Left renal cortex interstitium (tissue), 4 donors: ENCODE measurements around the gene SLCO2A1. TPM values are rescaled to one million over a fixed set of nuclear protein-coding genes. Genes with fewer than 3 reads are reported as not detected.

Experiments used
- DNase-seq, 4 donors: peaks; one replicate each; pipeline ENCODE4 v3.0.0-alpha.2; 2013; ENCODE audit warnings: low read depth in 4 of 4, low spot score in 2 of 4, missing footprints in 1 of 4
- polyA plus RNA-seq, 4 donors: library from polyadenylated mRNA; unstranded; fragments of 120-200 nt; gene quantifications; one replicate each; pipeline ENCODE4 v1.2.1, GENCODE V29; 2013; ENCODE audit not compliant: insufficient read length in 4 of 4

The SLCO2A1 gene
- polyA plus RNA-seq, 4 donors: 16.8 to 21.6 (median 17.9) TPM

DNA sequence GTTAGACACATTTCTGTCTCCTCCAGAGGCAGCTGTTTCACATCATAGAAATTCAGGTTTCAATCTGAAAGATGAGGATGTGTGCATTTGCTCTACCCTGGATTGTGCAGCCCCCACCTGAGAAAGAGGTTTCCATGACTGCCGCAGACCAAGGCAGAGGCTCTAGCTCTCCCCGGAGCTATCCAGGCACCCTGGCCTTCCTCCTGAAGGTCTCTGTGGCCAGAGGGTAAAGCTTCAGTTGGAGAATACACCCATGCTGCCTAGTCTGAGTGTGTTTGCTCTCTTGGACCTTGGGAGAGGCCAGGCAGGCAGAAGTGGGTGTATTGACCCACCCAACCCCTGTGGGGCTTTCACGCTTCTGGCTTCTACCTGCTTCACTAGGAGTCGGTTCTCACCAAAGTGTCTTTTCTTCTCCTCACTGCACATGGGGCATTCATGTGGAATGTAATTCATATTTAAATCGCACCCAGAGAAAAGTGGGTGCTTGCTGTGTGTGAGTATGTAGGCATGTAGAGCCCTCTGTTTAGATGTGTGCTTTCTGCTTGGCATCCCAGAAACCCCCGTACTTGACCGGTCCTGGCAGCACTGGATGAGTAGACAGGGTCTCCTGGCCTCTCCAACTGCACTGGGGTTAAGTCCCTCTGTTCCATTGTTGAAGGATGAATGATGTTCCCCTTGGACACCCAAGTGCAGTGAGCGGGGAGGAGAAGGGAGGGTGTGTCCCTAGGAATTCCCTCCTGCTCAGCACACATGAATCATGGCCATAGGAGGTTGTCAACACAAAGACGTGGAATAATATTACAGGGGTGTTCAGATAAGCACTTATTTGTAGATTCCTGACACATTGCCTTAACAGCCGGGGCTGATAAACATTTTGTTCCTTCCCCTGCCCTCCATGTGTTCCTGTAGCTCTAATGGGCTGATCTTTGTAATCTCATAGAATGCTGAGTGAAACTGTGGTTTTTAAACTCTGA lies 113.8 kb downstream of the SLCO2A1 start:
- no peak for DNase-seq

DNA sequence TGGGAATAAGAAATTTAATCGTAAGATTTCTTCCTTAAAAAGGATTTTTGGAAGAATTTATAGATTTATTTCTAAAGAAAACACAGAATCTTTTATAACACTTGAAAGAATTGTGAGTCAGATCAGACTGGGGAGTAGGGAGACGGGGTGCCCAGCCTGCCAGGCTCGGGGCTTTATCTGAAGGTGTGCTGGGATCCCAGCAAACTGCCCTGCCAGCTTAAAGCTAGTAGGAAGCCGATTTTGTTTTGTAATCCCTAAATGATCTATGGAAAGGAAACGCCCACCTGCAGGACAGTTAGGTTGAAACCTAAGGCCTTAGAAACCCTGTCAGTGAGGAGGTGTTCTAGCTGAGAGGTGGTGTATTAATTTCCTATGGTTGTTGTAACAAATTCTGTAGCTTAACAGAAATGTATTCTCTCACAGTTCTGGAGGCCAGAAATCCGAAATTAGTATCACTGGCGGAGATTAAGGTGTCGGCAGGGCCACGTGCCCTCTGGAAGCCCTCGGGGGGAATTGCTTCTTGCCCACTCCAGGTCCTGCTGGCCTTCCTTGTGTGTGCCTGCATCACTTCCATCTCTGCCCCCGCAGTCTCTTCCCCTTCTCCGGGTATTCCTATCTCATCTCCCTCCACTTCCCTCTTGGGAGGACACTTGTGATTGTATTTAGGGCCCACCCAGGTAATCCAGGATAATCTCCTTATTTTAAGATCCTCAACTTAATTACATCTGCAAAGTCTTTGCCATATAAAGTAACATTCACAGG lies 114.7 kb downstream of the SLCO2A1 start:
- no peak for DNase-seq

DNA sequence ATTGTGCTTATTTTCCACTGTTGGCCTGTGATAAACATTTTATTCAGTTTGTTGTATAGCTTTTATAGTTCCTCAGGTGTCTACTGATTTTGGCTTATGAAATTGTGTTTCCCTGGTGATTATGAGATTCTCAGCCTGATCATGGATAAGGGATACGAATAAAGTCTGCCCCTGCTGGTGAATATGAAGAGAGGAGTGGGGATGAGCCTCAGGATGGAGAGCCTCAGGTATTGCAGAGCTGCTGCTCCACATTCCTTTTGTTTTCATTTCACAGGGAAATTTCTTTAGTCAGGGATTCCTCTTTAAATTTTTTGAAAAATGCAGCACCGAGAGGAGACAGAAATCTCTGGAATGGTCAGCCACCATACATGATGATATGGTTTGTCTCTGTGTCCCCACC lies 119.3 kb downstream of the SLCO2A1 start:
- no peak for DNase-seq

DNA sequence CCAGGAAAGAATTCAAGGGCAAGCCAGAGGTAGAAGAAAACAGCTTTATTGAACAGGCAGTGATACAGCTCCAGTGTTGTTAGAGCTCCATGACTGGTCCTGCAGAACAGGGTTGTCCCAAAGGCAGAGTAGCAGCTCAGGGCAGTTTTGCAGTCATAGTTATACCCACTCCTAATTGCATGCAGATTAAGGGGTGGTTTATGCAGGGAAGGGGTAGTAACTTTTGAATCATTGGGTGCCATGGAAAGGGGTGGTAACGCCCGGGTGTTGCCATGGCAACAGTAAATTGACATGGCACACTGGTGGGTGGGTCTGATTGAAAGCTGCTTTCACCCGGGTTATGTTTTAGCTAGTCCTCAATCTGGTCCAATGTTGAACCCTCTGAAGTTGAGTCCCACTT lies 124.3 kb downstream of the SLCO2A1 start:
- no peak for DNase-seq

DNA sequence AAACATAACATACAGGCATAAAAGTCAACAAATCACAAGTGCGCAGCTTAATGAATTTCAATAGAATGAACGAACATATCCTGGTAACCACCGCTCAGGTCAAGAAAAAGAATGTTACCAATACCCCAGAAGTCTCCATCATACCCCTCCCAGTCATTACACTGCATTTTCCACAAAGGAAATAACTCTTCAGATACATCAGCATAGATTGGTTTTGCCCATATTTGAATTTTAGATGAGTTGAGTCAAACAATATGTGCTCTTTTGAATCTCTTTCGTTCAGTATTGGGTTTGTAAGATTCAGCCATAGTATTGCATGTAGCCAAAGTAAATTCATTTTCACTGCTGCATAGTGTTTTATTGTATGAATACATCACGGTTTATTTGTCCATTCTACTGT lies 127.9 kb downstream of the SLCO2A1 start:
- no peak for DNase-seq

DNA sequence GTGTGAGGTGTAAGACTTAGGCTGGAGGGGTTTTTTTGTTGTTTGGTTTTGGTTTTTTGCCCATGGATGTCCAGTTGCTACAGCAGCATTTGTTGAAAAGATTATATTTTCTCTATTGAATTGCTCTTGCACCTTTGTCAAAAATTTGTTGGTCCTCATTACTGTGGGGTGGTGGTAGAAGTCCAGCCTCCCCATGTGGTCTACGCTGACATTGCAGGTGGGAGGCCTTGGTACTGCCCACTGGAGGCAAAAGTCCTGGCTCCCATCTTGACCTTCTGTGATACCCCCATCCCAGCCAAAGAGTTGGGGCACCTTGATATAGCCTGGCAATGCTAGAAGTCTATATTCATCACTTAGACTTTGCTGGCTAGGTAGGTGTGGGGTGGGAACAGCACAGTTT lies 128.6 kb downstream of the SLCO2A1 start:
- DNase-seq: no peak

DNA sequence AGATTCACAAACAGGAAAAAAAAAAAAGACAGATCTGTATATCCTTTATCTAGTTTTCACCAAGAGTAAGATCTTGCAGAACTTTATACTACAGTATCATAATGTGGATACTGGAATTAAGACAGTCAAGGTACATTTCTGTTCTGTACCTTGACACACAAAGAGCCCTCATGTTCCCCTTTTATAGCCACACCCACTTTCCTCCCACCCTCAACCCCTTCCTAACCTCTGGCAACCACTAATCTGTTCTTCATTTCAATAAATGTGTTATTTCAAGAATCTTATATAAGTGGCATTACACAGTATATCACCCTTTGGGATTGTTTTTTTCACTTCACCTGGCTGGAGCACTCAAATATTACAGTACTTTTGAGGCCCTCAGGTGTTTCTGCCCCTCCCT lies 130.4 kb downstream of the SLCO2A1 start:
- no peak for DNase-seq

DNA sequence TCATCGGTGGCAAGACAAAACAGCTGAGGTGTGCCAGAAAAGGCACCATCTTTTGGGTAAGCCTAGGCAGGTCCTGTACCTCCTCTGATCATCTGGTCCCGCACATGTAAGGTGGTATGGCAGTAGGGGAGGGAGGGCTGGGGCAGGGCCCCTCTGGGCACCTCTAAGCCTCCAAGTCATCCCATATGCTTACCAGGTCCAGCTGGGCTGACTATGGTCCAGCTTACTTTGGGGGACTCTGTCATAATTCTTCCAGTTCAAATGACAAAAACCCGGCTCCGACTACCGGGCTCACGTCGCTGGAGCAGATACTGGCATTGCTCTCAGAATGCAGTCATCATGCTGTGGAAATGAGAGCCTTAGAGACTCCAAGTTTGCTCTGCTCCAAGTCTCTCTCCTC lies 132.2 kb downstream of the SLCO2A1 start:
- no peak for DNase-seq

DNA sequence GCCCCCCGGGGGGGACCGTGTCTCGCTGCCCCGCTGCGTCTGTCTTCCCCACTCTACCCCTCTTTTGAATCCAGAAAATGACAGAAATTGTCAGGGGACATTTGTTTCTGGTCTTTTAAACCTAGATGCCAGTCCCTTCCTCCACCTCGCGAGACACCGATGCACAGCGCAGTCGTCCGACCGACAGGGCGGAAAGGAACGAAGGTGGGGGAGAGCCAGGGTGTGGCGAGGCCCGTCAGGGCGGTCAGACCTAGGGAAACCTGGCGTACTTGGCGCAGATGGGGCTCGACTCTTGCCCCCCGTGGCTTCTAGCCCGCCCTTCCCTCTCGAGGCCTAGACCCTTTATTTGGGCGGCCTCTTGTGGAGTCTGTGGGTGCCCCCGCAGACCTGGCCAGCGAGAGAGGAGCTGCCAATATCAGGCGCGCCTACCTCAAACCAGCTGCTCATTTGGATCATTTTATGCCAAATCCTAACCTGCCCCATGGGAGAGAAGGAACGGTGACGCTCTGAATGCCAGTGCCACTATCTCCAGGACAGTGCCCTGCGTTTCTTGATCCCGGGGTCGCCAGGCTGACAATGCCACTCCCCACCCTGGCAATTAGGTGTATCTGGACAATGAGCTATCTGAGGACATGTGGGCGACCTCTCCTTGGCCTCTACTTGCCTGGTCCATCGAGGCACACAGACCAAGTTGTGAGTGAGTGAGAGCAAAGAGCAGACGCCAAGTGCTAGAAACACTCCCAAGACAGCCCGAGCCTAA lies 133.5 kb downstream of the SLCO2A1 start:
- DNase-seq: peak in 1 of 4 donors; percentile 3

DNA sequence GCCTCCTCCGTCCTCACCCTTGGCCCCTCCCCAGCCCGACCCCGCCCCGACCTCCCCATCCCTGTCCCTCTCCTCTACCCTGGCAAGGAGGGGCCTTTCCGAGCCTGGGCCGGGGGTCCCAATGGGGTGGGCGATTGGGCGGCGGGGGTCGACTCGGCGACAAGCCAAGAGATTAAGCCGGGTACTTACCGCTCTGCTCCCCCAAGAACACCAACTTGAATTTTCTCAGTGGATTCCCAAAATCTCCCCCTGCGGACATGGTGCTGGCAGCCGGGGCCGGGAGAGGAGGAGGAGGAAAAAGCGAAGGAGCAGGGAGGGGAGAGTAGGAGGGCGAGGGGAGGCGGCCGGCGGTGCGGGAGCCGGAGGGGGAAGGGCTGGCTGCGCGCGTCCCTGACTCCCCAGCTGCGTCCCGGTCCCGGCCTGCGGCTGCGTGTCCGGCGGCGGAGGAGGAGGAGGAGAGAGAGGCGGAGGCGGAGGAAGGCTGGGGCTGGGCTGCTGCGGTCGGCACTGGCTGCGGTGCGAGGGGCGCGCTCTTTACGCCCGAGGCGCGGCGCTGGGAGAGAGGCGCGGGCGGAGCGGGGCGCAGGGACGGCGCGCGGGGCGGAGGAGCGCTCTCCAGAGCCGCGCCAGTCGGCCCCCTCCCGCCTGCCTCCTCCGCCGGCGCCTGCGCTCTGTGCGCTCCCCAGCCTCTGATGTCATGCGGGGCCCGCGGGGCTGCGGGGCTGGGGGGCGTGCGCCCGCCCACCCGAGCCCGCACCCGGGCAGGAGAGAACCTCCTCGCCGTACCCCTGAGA lies 134.3 kb downstream of the SLCO2A1 start, which contains the start of gene RAB6B:
Gene RAB6B (minus strand): TSS at position 675 of the 794 bp plus-strand sequence. CDS start 416 bp downstream, at position 259.
- peak in 2 of 4 donors; percentile 37 to 47 for DNase-seq

DNA sequence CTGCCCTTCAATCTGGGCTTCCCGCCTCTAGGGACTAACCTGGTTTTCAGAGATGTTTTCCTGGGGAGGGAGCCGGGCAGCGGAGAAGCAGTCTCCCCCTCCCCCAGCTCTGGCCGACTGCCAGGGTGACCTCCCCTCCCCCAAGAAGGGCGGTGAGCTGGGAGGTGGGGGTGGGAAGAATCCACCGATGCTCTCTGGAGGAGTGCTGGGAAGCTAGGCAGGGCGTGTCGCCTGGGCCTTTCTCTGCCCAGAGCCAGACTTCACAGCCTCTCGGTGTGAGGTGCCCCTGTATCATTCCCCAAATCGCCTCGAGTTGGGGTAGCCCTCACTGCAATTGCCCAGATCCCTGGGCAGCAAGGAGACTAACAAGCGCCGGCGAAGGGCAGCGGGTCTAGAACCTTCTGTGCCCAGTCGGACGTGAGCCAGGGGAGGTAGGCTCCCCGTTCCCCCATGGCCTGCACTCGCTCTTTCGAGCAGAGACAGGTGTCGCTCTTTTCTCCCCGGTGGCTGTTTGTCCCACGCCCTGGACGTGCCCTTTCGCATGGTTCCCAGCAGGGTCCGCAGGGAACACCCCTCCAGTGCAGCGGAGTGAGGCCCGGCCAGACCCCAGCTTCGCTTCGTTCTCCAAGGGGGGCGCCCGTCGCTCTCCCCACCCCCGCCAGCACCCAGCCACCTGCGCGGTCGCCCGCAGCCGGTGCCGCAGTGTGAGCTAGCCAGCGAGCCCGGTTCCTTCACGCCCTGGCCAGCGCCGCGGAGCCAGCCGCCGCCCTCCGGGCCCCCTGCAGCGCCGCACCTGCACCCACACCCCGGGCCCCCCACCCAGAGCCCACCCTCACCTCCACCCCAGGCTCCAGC lies 135.1 kb downstream of the SLCO2A1 start:
- peak in 1 of 4 donors; percentile 10 for DNase-seq

DNA sequence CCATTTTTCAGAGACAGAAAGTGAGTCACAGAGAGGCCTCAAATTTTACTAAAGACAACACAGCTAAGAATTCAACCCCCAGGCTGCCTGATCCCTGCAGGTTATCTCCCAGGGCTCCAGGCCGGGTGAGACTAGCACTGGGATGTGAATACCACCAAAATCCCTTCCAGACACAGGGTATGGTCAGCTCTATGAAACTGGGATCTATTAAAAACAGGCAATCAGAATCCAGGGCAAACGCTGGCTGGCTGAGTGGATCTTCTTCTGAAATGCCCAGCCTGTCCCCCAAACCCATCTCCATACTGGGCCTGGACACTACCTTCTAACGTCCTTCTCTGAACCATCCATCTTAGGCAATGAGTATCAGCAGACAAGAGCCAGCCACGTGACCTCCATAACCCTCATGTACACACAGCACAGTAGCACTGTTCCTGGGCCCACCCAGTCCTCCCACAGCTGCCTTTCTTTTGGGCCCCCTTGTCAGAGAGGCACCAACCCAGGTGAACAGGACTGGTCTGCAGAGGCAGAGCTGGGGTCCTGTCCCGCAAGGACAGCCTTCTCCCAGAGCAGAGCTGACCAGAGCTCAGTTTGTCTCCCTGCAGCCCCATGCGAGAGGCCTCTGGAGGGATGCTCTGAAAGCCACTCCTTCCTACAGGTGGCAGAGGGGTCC lies 135.9 kb downstream of the SLCO2A1 start:
- no peak for DNase-seq

DNA sequence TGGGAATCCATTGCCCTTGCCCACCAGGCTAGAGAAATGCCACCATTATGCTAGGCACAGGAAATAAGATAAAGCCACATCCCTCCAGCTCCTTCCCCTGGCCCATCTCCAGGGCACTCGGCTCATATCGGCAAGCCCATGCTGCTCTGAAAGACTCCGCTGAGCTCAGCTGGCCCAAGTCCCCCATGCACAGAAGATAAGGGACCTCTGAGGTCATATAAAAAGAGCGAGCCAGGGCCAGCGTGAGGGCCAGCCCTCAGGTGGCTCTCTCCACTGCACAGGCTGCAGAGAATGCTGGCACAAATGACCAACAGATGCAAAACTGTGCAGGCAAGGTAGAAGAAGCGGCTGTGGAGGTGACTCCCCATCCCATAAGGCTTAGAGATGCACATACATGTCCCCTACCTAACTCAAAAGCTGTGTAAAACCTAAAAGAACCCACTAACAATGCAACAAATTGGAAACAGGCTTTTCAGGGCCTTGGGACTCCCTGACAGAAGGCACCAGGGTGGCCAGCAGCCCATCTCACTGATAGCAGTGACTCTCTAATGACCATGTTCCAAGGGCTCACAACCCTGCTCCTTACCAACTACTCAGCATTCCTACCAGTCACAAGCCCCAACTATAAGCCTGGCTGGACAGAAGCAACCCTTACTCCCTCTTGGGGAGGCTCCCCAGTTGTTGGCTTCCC lies 137.0 kb downstream of the SLCO2A1 start:
- DNase-seq: no peak

DNA sequence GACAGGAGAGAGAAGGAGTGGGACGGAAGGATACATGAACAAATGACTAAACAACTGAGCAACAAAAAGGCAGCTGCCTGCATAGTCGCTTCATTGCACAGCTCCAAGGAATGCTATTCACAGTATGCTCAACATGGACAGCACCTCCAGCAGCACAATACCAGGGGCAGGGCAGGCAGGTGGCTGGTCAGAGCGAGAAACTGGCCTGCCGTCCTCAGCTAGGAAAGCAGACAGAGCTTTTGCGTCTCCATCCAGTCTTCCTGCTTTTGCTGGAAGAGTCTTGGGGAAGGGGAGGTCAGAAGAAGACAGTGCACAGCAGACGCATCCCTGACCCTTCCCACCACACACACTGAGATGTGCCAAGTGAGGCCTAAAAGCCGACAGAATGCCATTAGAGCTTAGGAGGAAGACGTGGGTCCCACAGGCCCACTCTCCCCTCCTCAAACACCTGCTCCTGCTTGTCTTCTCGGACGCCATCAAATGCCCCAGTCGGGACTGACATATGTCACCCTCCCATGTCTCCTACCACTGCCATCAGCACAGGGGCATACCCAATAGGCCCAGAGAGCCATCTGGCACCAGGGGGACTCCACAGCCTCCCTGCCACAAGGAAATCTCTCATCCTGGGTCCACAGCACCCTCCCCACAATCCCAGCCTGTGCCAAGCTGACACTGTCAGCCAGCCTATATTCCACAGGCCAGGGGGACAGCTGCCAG lies 137.9 kb downstream of the SLCO2A1 start:
- no peak for DNase-seq

DNA sequence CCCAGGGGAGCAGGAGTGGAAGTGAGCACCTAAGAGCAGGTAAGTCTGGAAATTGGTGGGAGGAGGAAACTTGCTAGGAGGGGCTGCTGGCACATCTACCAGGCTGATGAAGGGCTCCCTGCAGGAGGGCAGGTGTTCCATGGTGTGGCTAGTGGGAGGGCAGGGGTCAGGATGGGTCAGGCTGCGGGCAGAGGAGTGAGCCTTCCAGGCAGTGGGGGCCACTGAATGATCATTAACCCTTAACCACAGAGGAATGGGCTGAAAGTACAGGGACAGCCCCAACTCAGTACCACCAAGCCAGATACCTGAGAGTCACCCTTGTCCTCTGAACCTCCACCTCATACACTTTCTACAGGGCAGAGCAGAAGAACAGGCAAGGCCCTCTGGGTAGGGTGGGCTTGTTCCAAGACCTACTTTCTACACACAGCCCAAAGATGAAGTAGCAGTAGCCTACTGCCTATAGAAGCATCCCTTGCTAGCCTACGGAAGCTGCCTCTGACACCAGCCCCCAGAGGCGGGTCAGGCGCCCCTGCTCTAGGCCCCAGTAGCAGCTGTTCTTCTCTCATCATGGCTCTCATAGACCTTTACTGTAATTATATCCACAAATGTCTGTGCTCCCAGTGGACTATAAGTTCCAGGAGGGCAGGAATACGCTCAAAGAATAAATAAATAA lies 138.6 kb downstream of the SLCO2A1 start:
- no peak for DNase-seq

DNA sequence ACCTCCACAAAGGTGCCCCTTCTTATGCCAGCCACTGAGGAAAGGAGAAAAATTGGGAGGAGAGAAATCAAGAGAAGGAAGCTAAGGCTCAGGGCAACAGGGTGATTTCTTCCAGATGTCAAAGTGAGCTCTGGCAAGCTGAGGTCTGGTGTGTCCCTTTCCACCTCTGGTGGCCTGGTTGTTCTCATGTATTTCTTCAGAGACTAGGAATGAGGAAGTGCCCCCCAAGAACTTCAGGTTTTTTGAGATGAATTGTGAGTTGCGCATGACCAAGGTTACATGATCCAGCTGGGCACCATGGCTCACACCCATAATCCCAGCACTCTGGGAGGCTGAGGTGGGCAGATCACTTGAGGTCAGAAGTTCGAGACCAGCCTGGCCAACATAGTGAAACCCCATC lies 139.7 kb downstream of the SLCO2A1 start:
- no peak for DNase-seq
